ENCODE data around the gene FOSL2. TPM values are rescaled to one million over a fixed set of nuclear protein-coding genes. Genes with fewer than 3 reads are reported as not detected.

Gene FOSL2
- total and polyA plus RNA-seq, 2 experiments from 2014 or later, result 0.60 to 4.3 TPM

DNA sequence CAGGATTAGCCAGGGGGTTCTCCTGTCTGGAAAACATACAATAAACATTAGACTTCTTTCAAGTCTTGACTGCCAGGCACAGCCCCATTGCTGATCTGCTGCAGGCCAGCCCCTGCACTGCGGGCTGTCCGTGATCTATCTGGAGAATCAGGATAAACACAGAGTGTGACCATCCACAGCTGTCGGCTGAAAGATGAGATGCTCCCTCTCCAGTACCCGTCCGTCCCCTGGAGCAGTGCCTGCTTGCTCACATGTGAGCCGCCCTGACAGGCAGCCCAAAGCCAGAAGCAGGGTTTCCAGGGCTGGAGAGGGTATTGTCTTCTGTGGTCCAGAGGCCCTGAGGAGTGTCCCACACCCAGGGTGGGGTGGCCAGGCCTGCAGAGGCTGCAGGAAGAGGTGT, 46.1 kb upstream of the FOSL2 start (continued):
- TF ChIP-seq, protein P1, sequence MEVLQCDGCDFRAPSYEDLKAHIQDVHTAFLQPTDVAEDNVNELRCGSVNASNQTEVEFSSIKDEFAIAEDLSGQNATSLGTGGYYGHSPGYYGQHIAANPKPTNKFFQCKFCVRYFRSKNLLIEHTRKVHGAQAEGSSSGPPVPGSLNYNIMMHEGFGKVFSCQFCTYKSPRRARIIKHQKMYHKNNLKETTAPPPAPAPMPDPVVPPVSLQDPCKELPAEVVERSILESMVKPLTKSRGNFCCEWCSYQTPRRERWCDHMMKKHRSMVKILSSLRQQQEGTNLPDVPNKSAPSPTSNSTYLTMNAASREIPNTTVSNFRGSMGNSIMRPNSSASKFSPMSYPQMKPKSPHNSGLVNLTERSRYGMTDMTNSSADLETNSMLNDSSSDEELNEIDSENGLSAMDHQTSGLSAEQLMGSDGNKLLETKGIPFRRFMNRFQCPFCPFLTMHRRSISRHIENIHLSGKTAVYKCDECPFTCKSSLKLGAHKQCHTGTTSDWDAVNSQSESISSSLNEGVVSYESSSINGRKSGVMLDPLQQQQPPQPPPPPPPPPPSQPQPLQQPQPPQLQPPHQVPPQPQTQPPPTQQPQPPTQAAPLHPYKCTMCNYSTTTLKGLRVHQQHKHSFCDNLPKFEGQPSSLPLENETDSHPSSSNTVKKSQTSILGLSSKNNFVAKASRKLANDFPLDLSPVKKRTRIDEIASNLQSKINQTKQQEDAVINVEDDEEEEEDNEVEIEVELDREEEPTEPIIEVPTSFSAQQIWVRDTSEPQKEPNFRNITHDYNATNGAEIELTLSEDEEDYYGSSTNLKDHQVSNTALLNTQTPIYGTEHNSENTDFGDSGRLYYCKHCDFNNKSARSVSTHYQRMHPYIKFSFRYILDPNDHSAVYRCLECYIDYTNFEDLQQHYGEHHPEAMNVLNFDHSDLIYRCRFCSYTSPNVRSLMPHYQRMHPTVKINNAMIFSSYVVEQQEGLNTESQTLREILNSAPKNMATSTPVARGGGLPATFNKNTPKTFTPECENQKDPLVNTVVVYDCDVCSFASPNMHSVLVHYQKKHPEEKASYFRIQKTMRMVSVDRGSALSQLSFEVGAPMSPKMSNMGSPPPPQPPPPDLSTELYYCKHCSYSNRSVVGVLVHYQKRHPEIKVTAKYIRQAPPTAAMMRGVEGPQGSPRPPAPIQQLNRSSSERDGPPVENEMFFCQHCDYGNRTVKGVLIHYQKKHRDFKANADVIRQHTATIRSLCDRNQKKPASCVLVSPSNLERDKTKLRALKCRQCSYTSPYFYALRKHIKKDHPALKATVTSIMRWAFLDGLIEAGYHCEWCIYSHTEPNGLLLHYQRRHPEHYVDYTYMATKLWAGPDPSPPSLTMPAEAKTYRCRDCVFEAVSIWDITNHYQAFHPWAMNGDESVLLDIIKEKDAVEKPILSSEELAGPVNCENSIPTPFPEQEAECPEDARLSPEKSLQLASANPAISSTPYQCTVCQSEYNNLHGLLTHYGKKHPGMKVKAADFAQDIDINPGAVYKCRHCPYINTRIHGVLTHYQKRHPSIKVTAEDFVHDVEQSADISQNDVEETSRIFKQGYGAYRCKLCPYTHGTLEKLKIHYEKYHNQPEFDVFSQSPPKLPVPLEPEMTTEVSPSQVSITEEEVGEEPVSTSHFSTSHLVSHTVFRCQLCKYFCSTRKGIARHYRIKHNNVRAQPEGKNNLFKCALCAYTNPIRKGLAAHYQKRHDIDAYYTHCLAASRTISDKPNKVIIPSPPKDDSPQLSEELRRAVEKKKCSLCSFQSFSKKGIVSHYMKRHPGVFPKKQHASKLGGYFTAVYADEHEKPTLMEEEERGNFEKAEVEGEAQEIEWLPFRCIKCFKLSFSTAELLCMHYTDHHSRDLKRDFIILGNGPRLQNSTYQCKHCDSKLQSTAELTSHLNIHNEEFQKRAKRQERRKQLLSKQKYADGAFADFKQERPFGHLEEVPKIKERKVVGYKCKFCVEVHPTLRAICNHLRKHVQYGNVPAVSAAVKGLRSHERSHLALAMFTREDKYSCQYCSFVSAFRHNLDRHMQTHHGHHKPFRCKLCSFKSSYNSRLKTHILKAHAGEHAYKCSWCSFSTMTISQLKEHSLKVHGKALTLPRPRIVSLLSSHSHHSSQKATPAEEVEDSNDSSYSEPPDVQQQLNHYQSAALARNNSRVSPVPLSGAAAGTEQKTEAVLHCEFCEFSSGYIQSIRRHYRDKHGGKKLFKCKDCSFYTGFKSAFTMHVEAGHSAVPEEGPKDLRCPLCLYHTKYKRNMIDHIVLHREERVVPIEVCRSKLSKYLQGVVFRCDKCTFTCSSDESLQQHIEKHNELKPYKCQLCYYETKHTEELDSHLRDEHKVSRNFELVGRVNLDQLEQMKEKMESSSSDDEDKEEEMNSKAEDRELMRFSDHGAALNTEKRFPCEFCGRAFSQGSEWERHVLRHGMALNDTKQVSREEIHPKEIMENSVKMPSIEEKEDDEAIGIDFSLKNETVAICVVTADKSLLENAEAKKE (CRISPR knock-in tag; IDR thresholded peaks at IDR 0.05), result no peak

GRCh38 chr2:28347193-28347592, 45.5 kb upstream of the FOSL2 start:
- no peak overlapping the region for H2AFZ ChIP-seq
- H3K4me3 ChIP-seq, result no peak overlapping the region
- ATAC-seq (no peak), DNase-seq (ENCODE audit: low spot score) (no peak)
- Mint-ChIP-seq H3K4me1 (peaks cover 13% of the 10 kb centered on the region), H3K27me3 (ENCODE audit: insufficient read depth, low read depth, poor library complexity) (peaks cover 4% of the 10 kb centered on the region), H3K27ac (no peak overlapping the region), H3K4me3 (no peak overlapping the region), H3K36me3 (ENCODE audit: low read depth) (no peaks in the 10 kb centered on the region), H3K9me3 (no peaks in the 10 kb centered on the region)
- peaks cover 6% of the 10 kb centered on the region for H3K4me1 ChIP-seq (ENCODE audit: insufficient read depth)
- no peak overlapping the region for H3K4me2 ChIP-seq
- H3K27ac ChIP-seq (ENCODE audit: low read depth), result no peak overlapping the region
- no peaks in the 10 kb centered on the region for H4K20me1 ChIP-seq (replicated peaks; ENCODE audit: insufficient read depth)
- H3K79me2 ChIP-seq (replicated peaks; ENCODE audit: insufficient read depth), result no peaks in the 10 kb centered on the region
- H3K27me3 ChIP-seq (ENCODE audit: insufficient read depth), result no peaks in the 10 kb centered on the region
- no peaks in the 10 kb centered on the region for H3K36me3 ChIP-seq (ENCODE audit: insufficient read depth)
- H3K9me2 ChIP-seq (ENCODE audit: insufficient read depth), result no peaks in the 10 kb centered on the region
- H3F3A ChIP-seq (replicated peaks; ENCODE audit: low read depth), result no peaks in the 10 kb centered on the region
- TF ChIP-seq ZNF114 (CRISPR knock-in tag; IDR thresholded peaks at IDR 0.05) (no peak), CTCF (conservative IDR thresholded peaks at IDR 0.05; ENCODE audit: low read depth in 2 of 2) (no peak), EZH2 (IDR thresholded peaks at IDR 0.05; ENCODE audit: low read depth, unreplicated experiment) (no peak), ZNF331 (CRISPR knock-in tag; IDR thresholded peaks at IDR 0.05; ENCODE audit: low read depth) (no peak), CREB1 (CRISPR knock-in tag; IDR thresholded peaks at IDR 0.05; ENCODE audit: low read depth) (no peak), POLR2AphosphoS5 (IDR thresholded peaks at IDR 0.05; ENCODE audit: low read depth) (no peak), NANOG (IDR thresholded peaks at IDR 0.05; ENCODE audit: borderline replicate concordance) (no peak), STAT1 (IDR thresholded peaks at IDR 0.05; ENCODE audit: unreplicated experiment) (no peak), REST (IDR thresholded peaks at IDR 0.05; ENCODE audit: unreplicated experiment) (no peak)
- TF ChIP-seq, protein P2, sequence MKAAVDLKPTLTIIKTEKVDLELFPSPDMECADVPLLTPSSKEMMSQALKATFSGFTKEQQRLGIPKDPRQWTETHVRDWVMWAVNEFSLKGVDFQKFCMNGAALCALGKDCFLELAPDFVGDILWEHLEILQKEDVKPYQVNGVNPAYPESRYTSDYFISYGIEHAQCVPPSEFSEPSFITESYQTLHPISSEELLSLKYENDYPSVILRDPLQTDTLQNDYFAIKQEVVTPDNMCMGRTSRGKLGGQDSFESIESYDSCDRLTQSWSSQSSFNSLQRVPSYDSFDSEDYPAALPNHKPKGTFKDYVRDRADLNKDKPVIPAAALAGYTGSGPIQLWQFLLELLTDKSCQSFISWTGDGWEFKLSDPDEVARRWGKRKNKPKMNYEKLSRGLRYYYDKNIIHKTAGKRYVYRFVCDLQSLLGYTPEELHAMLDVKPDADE (IDR thresholded peaks at IDR 0.05), result no peak
